NCI-H2107 (cell line): ENCODE results near the gene GIMAP1.

ENCODE experiments used
- DNase-seq: peaks from one replicate; lab custom pipeline; 2025; lab: John Stamatoyannopoulos, UW

The GIMAP1 gene

DNA sequence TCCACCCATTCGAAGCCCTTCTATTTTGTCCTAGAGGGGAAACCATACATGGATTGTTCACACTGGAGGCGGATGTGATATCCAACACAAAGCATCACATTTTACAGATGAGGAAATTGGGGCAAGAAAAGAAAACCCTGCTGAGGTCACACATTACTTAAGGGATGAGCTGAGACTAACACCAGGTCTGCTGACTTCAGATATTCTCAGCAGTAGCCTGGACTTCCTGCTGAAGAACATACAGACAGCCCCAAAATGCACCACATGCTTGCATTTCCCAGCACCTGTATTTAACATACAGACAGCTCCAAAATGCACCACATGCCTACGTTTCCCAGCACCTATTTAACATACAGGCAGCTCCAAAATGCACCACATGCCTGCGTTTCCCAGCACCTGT is 32.0 kb downstream of the GIMAP1 start:
- no peak for DNase-seq

DNA sequence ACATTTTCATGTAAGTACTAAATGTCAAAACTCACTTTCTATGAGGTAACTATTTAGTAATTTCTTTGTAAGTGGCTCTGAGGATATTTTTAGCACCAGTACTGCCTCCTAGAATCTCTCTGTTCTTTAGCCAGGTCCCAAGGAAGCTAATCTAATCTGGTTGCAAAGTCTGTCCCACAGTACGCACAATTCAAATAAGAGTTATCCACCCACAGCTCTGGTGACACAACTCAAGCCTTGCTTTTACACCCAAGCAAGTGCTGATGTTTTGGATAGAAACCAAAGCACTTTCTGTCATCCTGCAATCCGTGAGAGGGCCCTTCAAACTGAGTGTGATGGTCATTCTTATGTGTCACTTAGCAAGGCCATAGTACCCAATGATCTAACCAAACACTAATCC is 35.3 kb downstream of the GIMAP1 start:
- no peak for DNase-seq

DNA sequence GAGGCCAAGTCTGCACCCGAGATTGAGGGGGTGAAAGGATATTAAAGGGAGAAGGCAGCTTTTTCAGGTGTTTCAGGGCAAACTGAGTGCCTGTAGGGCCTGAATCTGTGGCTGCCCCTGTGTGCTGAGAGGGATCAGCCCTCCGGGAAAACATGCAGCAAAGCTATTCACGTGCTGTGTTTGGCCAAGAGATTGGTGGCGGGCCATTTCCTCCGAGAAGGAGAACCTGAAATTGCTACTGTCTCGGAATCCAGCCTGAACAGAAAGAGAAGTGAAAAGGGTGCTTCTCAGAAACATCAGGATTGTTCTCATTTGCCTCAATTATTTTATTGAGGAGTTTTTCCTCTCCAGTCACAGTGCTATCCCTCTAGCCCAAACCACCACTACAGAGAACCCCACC is 36.8 kb downstream of the GIMAP1 start:
- DNase-seq, result no peak

DNA sequence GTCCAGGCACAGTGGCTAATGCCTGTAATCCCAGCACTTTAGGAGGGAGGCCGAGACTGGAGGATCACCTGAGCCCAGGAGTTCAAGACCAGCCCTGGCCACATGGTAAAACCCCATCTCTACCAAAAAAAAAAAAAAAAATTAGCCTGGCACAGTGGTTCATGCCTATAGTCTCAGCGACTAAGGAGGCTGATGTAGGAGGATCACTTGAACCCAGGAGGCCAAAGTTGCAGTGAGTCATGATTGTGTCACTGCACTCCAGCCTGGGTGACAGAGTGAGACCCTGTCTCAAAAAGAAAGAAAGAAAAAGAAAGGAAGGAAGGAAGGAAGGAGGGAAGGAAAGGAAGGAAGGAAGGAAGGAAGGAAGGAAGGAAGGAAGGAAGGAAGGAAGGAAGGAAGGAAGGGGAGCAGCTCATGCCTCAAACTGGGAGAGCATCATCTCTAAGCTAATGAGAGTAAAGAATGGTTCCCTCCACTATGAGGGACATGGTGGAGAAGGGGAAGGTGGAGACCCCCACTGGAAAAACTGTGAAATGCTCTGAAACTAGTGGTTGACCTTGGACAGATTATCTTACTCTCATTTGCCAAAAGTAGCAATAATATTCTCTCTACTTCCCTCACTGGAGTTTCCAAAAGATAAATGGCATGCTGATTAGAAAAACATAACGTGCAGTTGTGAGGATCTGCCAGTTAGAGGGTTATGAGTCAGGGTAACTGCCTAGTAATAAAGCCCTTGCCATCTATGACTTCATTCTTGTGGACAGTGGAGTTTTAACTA is 37.6 kb downstream of the GIMAP1 start:
- DNase-seq, result no peak

DNA sequence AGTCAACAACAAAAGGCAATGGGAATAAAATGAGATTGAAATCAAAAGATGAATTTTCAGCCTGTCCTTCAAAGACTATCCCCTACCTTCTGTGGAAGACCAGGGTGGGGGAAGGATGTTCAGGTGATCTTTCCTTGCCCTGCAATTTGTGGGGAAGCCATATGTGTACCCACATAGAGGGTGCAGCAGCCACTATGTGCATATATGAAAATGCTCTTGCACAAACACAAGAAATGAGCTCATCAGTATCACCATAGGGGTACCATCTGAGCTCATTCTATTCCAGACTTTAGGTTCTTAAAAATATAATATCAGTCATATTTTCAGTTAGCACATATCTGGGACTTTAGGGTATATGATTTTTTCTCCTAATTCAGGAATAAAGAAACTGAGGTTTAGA is 38.5 kb downstream of the GIMAP1 start:
- DNase-seq, result no peak

DNA sequence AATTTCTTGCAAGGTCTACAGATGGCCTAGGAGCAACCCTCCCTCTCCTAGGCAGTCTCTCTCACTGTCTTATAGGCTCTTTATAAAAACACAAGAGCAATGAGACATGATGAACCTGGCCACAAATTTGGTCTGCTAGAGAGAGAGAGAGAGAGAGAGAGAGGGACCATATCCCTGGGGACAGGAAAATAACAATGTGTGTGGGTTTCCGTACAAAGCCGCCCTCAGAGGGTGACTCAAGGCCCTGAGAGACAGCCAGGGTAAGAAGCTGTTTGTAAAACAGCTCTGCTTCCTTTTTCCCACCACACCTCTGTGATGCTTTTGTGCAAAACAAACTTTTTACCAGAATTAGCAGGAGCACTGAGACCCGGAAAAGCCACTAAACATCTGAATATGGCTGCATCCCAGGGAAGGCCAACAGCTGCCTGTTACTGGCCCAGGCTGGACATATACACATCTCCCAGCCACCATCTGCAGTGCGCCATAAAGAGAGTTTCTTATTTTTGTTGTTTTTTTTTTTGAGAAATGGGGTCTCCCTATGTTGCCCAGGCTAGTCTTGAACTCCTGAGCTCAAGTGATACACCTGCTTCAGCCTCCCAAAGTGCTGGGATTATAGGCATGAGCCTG is 39.2 kb downstream of the GIMAP1 start:
- DNase-seq, result no peak

DNA sequence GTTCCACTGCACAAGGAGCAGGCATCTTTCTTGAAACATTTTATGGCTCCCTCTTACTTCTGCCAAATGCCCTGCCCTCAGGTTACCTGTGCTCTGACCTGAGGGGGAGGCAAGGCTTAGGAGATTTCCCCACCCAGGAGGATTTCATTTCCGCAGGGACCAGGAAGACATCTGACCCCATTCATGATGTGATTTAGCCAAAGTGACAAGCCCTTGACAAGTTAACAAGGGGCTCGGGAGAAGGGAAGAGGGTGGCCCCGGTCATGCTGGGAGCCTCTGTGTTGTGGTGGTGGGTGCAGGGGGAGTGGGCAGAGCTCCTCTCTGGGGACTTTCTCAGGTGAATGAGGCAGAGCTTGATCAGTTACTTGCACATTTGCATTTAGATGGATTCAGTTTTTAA is 39.8 kb downstream of the GIMAP1 start:
- no peak for DNase-seq

DNA sequence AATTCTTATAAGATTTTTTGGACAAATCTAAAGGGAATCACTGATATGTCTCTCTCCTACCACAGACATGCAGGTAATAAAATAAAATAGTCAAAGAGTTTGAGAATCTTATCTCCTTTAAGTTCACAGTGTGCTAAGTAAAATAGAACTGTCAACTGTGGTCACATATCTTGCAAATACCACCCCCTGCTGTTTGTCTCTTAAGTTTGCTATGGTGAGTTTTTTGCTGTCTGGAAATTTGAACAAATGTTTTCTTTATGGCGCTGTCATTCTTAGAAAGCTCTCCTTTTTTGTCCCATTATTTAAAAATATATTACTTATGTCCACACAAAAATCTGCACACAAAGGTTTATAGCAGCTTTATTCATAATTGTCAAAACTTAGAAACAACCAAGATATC is 40.4 kb downstream of the GIMAP1 start:
- DNase-seq, result no peak

DNA sequence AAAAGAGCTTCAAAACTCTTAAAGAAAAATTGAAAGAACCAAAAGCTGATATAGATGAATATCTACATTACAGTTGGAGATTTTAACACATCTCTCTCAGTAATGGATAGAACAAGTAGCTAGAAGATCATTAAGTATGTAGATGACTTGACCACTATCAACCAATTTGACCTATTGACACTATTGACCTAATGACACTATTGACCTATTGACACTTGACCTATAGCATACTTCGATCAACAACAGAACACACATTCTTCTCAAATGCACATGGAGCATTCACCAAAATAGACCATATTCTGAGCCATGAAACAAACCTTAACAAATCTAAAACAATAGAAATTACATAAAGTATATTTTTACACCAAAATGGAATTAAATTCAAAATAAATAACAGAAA is 43.1 kb downstream of the GIMAP1 start:
- DNase-seq, result no peak

DNA sequence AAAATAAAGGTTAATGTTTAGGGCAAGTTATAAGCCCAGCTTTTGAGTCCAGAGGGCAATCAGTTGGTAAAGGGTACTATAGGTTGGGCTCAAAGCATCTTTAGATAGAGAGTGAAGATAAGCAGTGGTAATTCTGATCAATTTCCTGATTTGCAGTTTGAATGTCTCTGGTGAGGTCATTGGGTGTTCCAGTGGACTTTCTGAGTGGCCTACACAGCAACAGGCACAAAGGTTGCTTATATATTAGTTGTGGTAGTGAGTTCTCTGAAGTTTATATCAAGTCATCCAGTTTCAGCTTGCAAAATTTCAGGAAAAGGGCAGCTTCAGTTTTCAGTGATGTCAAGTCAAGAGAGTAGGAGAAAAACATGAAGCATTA is 49.9 kb downstream of the GIMAP1 start:
- DNase-seq, result no peak

DNA sequence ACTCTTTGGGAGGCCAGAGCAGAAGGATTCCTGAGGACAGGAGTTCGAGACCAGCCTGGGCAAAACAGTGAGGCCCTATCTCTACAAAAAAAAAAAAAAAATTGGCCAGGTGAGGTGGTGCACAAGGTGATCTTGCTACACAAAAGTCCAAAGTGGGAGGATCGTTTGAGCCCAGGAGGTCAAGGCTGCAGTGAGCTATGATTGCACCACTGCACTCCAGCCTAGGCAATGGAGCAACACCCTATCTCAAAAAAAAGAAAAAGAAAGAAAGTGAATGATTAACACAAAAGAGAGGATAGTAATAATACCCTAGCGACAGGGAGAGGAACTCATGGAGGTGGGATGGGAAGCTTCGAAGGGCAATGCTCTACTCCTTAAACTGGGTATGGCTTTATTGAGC is 53.4 kb downstream of the GIMAP1 start:
- DNase-seq, result no peak
